Measurements from ENCODE around the gene ZBTB16. TPM values are rescaled to one million over a fixed set of nuclear protein-coding genes. Genes with fewer than 3 reads are reported as not detected.

ZBTB16 gene
- polyA plus RNA-seq, 1 donor (not counting 4 experiments of a cell fraction or from before 2014, with no cell fraction given), result 0.18 TPM

DNA sequence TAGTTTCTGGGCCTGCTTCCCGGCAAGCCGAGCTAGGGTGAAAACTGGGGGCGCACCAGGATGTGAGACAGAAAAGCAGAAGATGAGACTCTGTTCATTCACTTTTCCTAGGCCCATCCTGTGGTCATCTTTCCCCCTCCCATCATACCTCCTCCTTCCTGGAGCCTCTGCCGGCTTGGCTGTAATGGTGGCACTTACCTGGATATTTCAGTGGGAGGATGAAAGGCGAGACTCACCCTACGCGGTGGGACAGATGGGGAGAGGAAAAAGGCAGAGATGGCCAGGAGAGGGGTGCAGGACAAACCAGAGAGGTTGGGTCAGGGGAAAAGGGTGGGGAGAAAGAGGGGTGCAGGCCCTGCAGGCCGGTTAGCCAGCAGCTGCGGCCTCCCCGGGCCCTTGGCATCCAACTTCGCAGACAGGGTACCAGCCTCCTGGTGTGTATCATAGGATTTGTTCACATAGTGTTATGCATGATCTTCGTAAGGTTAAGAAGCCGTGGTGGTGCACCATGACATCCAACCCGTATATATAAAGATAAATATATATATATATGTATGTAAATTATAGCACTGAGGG is 195.1 kb downstream of the ZBTB16 start:
- TF ChIP-seq CTCF (optimal IDR thresholded peaks at IDR 0.05 in 1 of 3, IDR thresholded peaks at IDR 0.05 in 1 of 3, conservative IDR thresholded peaks at IDR 0.05 in 1 of 3; ENCODE audit: extremely low read depth in 1 of 3, insufficient read depth in 2 of 3, low read length in 3 of 3), result no peak
- Histone ChIP-seq H2AFZ (ENCODE audit: control insufficient read depth, low read length) (no peak overlapping the region), H3K9ac (ENCODE audit: control insufficient read depth, extremely low read depth, insufficient read depth, low read length) (no peak overlapping the region), H3K79me2 (ENCODE audit: control insufficient read depth, insufficient read depth, low read length) (no peaks in the 10 kb centered on the region), H3K9me1 (ENCODE audit: control insufficient read depth, extremely low read depth, insufficient read depth, low read length) (no peaks in the 10 kb centered on the region), H3K4me1 (ENCODE audit: control insufficient read depth, extremely low read depth, insufficient read depth, low read length) (no peaks in the 10 kb centered on the region), H3K27ac (ENCODE audit: control insufficient read depth, insufficient read depth, low read length) (no peak overlapping the region), H3K27me3 (ENCODE audit: control insufficient read depth, extremely low read depth, insufficient read depth, low read length) (peaks cover 30% of the 10 kb centered on the region), H3K4me3 (ENCODE audit: control insufficient read depth in 2 of 3, extremely low read depth in 1 of 3, insufficient read depth in 2 of 3, low read depth in 1 of 3, low read length in 3 of 3) (no peak overlapping the region), H3K36me3 (ENCODE audit: control insufficient read depth in 2 of 2, extremely low read depth in 1 of 2, insufficient read depth in 2 of 2, low read length in 2 of 2) (no peaks in the 10 kb centered on the region), H4K20me1 (ENCODE audit: control insufficient read depth, extremely low read depth, insufficient read depth, low read length) (no peaks in the 10 kb centered on the region), H3K9me3 (ENCODE audit: control insufficient read depth, low read depth, low read length) (no peaks in the 10 kb centered on the region), H3K4me2 (ENCODE audit: control insufficient read depth, extremely low read depth, insufficient read depth, low read depth, low read length) (no peak overlapping the region)
- dilution Hi-C loops (cut with MboI; ENCODE audit: extremely low pct_ligation_motif_present, low sequenced_read_pairs), result loop anchor here (25.0 kb wide), 1 partner anchor 217 kb away; no protein-coding TSS in a partner anchor
- no peak for DNase-seq (ENCODE audit: low read depth, low spot score)
- no peak for FAIRE-seq

DNA sequence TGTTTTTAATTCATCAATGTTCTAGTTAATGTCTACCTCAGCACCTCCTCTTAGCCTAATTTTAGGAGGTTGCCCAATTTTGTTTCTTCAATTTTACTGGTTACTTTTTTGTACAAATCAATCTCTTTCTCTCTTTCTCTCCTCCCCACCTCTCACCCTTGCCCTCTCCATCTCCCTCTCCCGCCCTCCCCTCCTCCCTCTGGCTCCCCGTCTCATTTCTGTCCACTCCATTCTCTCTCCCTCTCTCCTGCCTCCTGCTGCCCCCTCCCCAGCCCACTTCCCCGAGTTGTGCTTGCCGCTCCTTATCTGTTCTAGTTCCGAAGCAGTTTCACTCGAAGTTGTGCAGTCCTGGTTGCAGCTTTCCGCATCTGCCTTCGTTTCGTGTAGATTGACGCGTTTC is 195.8 kb downstream of the ZBTB16 start:
- dilution Hi-C loops (cut with MboI; ENCODE audit: extremely low pct_ligation_motif_present, low sequenced_read_pairs), result loop anchor here (25.0 kb wide), 1 partner anchor 218 kb away; no protein-coding TSS in a partner anchor
- no peaks in the 10 kb centered on the region for H3K36me3 ChIP-seq (ENCODE audit: control insufficient read depth in 2 of 2, extremely low read depth in 1 of 2, insufficient read depth in 2 of 2, low read length in 2 of 2)

More for the DNA sequence above, 195.8 kb downstream of the ZBTB16 start:
- Histone ChIP-seq H3K9me3 (ENCODE audit: control insufficient read depth, low read depth, low read length) (no peaks in the 10 kb centered on the region), H3K9me1 (ENCODE audit: control insufficient read depth, extremely low read depth, insufficient read depth, low read length) (no peaks in the 10 kb centered on the region), H3K9ac (ENCODE audit: control insufficient read depth, extremely low read depth, insufficient read depth, low read length) (no peak overlapping the region), H3K27ac (ENCODE audit: control insufficient read depth, insufficient read depth, low read length) (no peak overlapping the region), H4K20me1 (ENCODE audit: control insufficient read depth, extremely low read depth, insufficient read depth, low read length) (no peaks in the 10 kb centered on the region), H3K4me2 (ENCODE audit: control insufficient read depth, extremely low read depth, insufficient read depth, low read depth, low read length) (no peak overlapping the region), H3K4me3 (ENCODE audit: control insufficient read depth in 2 of 3, extremely low read depth in 1 of 3, insufficient read depth in 2 of 3, low read depth in 1 of 3, low read length in 3 of 3) (no peak overlapping the region), H3K27me3 (ENCODE audit: control insufficient read depth, extremely low read depth, insufficient read depth, low read length) (peaks cover 36% of the 10 kb centered on the region), H3K4me1 (ENCODE audit: control insufficient read depth, extremely low read depth, insufficient read depth, low read length) (no peaks in the 10 kb centered on the region), H3K79me2 (ENCODE audit: control insufficient read depth, insufficient read depth, low read length) (no peaks in the 10 kb centered on the region), H2AFZ (ENCODE audit: control insufficient read depth, low read length) (no peak overlapping the region)
- FAIRE-seq, result no peak
- DNase-seq (ENCODE audit: low read depth, low spot score), result no peak
- TF ChIP-seq CTCF (optimal IDR thresholded peaks at IDR 0.05 in 1 of 3, IDR thresholded peaks at IDR 0.05 in 1 of 3, conservative IDR thresholded peaks at IDR 0.05 in 1 of 3; ENCODE audit: extremely low read depth in 1 of 3, insufficient read depth in 2 of 3, low read length in 3 of 3), result no peak
- no peak for TF ChIP-seq EZH2 (IDR thresholded peaks at IDR 0.05; ENCODE audit: low read length)
